ENCODE data around the gene CAV2. TPM values are rescaled to one million over a fixed set of nuclear protein-coding genes. Genes with fewer than 3 reads are reported as not detected.

The CAV2 gene
- total and polyA plus RNA-seq, 2 of the 8 experiments (the other 6 are each of a cell fraction or from before 2014, with no cell fraction given), result 2.8 to 4.7 TPM

DNA sequence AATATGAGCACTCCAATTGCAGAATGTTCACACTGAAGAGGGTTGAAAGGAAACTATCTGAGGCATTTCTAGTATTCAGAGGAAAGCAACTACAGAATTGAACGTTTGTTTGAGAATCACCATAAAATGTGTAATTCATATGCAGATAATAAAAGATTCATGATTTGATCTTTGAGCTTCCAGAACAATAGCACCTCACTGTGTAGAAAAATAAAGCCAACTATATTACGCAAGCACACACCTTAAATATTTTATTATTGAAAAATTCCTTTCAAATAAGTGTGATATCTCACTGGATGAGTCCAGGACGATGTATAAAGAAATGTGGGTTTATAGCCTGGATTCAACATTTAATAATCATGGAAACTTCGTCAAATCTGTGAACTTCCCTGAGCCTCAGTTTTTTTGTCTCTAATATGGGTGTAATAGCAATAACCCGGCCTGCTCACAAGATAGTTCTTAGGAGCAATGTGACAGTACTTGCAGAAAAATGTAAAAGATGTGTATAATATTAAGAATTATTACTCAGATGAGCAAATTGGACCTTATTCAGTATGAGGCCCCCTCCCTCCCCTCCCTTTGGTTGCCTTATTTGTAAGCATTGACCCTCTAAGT is 11.5 kb upstream of the CAV2 start (continued):
- no peak for TF ChIP-seq ATF2 (IDR thresholded peaks at IDR 0.05; ENCODE audit: low read length)
